PFSK-1 (cell line): ENCODE results near the gene LIPM.

Experiments used
- FOXP2 ChIP-seq: optimal IDR thresholded peaks from 2 replicates; pipeline ENCODE3; 2011; ENCODE audit warnings: borderline replicate concordance, control low read depth, inconsistent platforms; ENCODE audit not compliant: insufficient read depth; ENCODE audit errors: extremely low read length, extremely low read depth
- POLR2AphosphoS5 ChIP-seq: IDR thresholded peaks from 2 replicates; pipeline ENCODE4 v1.6.1; 2012; ENCODE audit warnings: low read depth, mild to moderate bottlenecking, control low read depth, low read length, moderate library complexity
- REST ChIP-seq, 2 experiments: IDR thresholded peaks; 2 replicates each; pipeline versions ENCODE4 v1.6.1 to v1.8.0; 2011 to 2012; ENCODE audit warnings: low read depth in 2 of 2, low read length in 2 of 2, control low read depth in 1 of 2, inconsistent platforms in 1 of 2, mild to moderate bottlenecking in 1 of 2, moderate library complexity in 1 of 2; ENCODE audit not compliant: insufficient read depth in 1 of 2
- SIN3A ChIP-seq: IDR thresholded peaks from 2 replicates; pipeline ENCODE4 v1.6.1; 2012; ENCODE audit warnings: mild to moderate bottlenecking, low read length, moderate library complexity, borderline replicate concordance; ENCODE audit not compliant: insufficient read depth
- TAF1 ChIP-seq: IDR thresholded peaks from 2 replicates; pipeline ENCODE4 v1.6.1; 2012; ENCODE audit warnings: low read length, control low read depth, borderline replicate concordance; ENCODE audit not compliant: insufficient read depth

LIPM gene

GRCh38 chr10:88809621-88810020 lies 7.1 kb downstream of the LIPM start:
- TF ChIP-seq FOXP2 (no peak), REST (IDR thresholded peaks at IDR 0.05; ENCODE audit: insufficient read depth in 1 of 2, low read depth in 2 of 2, low read length in 2 of 2) (no peak), SIN3A (no peak), TAF1 (no peak), POLR2AphosphoS5 (no peak)

DNA sequence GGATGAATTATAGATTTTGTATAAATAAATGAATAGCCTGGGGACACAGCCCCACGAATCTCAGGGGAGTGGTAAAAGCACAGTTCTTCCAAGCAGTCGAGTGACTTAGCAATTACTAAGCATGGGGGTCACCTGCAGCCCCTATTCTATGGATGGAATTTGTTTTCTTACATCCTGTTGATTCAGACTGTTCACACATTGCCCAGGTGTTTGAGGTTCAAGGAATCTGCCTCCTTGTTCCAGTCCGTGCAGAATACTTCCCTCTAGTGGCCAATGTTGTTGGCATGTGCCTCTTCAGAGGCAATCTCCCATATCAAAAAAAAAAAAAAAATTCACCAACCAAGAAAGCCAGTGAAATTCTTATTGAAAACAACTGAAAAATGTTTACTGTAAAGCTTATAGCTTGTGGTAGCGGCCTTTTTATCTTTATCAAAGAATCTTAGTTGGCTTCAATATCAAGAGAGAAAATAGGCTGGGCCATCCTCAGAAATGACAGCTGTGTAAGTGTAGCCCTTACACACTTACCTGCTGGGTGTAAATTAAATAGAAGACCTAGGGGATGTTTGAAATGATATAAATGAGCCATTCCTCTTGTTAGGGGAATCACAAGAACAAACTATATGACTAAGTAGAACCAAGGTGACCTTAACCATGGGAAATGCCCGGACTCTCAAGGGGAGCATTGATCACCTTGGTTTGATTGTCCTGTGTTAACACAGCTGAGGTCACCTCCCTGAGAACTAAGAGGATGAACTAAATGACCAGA lies 7.8 kb downstream of the LIPM start:
- TF ChIP-seq REST (IDR thresholded peaks at IDR 0.05; ENCODE audit: insufficient read depth in 1 of 2, low read depth in 2 of 2, low read length in 2 of 2) (no peak), FOXP2 (no peak), SIN3A (no peak), TAF1 (no peak), POLR2AphosphoS5 (no peak)

- no peak for TF ChIP-seq FOXP2
- no peak for TF ChIP-seq SIN3A
- no peak for TF ChIP-seq TAF1
- no peak for TF ChIP-seq POLR2AphosphoS5
- no peak for TF ChIP-seq REST (IDR thresholded peaks at IDR 0.05; ENCODE audit: insufficient read depth in 1 of 2, low read depth in 2 of 2, low read length in 2 of 2)
These were observed 10.7 kb downstream of the LIPM start for GRCh38 chr10:88813200-88813599.

GRCh38 chr10:88819290-88819689 lies 16.8 kb downstream of the LIPM start:
- TF ChIP-seq TAF1 (no peak), REST (IDR thresholded peaks at IDR 0.05; ENCODE audit: insufficient read depth in 1 of 2, low read depth in 2 of 2, low read length in 2 of 2) (no peak), SIN3A (no peak), FOXP2 (no peak), POLR2AphosphoS5 (no peak)

GRCh38 chr10:88820748-88821401 lies 18.3 kb downstream of the LIPM start:
- TF ChIP-seq TAF1: no peak
- no peak for TF ChIP-seq POLR2AphosphoS5
- no peak for TF ChIP-seq REST (IDR thresholded peaks at IDR 0.05; ENCODE audit: insufficient read depth in 1 of 2, low read depth in 2 of 2, low read length in 2 of 2)
- TF ChIP-seq FOXP2: no peak
- TF ChIP-seq SIN3A: no peak
